Measurements from ENCODE around the gene CSE1L.

- TF ChIP-seq CTCF (IDR thresholded peaks at IDR 0.05) (no peak), POLR2A (IDR thresholded peaks at IDR 0.05) (no peak)
These were observed 3.1 kb upstream of the CSE1L start for GRCh38 chr20:49043000-49043399.

Measured in adrenal gland (tissue), 5 donors.